ENCODE data around the gene ADPRS. TPM values are rescaled to one million over a fixed set of nuclear protein-coding genes. Genes with fewer than 3 reads are reported as not detected.

Gene ADPRS
- total RNA-seq, 1 donor from 2014 or later: 32.6 TPM

DNA sequence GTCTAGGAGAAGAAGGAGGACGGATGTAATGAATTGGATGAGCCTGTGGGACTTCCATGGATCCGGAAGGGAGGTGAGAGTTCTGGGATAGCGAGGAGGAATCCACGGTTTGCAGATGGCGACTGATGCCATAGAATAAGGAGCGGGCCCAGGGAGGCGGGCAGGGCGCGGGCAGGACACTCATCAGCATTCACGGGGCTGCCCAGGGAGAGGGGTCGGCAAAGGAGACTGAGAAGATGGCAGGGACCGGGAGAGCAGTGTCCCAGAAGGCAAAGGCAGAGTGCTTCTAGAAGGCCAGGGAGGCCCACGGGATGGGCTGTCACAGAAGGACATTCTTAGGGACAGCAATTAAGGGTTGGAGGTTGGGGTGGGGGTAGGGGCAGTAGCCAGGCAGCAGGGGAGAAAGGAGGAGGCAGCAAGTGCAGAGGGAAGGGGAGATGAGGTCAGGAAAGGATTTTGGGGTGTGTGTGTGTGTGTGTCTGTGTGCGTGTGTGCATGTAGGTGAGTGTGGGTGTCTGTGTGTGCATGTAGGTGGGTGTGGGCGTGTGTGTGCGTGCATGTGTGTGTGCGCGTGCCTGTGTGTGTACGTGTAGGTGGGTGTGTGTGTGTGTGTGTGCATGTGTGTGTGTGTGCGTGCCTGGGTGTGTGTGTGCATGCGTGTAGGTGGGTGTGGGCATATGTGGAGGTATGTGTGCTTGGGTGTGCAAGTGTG is 37.5 kb downstream of the ADPRS start:
- DNase-seq (ENCODE audit: low spot score in 2 of 2, unreplicated experiment in 2 of 2): no peak
- H3K27ac Mint-ChIP-seq: no peak overlapping the region
- H3K4me3 Mint-ChIP-seq: peak overlapping the region; percentile 50
- peaks cover 43% of the 10 kb centered on the region for H3K27me3 Mint-ChIP-seq (ENCODE audit: low read depth)
- H3K4me1 Mint-ChIP-seq: peaks cover 38% of the 10 kb centered on the region
- no peaks in the 10 kb centered on the region for H3K9me3 Mint-ChIP-seq
- TF ChIP-seq, protein P1, sequence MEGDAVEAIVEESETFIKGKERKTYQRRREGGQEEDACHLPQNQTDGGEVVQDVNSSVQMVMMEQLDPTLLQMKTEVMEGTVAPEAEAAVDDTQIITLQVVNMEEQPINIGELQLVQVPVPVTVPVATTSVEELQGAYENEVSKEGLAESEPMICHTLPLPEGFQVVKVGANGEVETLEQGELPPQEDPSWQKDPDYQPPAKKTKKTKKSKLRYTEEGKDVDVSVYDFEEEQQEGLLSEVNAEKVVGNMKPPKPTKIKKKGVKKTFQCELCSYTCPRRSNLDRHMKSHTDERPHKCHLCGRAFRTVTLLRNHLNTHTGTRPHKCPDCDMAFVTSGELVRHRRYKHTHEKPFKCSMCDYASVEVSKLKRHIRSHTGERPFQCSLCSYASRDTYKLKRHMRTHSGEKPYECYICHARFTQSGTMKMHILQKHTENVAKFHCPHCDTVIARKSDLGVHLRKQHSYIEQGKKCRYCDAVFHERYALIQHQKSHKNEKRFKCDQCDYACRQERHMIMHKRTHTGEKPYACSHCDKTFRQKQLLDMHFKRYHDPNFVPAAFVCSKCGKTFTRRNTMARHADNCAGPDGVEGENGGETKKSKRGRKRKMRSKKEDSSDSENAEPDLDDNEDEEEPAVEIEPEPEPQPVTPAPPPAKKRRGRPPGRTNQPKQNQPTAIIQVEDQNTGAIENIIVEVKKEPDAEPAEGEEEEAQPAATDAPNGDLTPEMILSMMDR (IDR thresholded peaks at IDR 0.05; ENCODE audit: unreplicated experiment): no peak
- H3K36me3 Mint-ChIP-seq: no peaks in the 10 kb centered on the region

DNA sequence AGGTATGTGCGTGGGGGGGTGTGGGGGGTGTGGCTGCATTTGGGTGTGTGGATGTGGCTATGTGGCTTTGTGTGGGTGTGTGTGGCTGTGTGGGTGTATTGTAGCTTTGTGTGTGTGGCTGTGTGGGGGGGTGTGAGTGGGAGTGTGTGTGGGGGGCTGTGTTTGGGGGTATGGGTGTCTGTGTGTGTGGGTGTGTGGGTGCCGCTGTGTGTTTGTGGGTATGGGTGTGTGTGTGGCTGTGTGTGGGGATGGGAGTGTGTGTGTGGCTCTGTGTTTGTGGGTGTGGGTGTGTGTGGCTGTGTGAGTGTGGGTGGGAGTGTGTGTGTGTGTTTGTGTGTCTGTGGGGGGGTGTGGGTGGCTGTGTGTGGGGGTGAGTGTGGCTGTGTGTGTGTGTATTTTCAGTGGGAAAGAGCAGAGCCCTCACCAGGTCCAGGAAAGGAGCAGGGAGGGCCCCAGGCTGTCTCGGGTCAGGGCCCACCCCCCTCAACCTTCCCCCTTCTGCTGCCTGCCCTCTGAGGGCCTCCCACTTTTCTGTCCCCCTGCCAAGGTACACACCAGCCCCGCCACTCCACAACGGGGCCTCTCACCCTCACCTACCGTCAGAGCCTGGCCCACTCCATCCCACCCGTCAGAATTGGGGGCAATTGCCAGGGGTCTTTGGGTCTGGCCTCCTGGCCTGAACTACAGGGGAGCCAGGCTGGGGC is 38.3 kb downstream of the ADPRS start:
- Mint-ChIP-seq H3K27me3 (ENCODE audit: low read depth) (peaks cover 43% of the 10 kb centered on the region), H3K27ac (no peak overlapping the region), H3K9me3 (no peaks in the 10 kb centered on the region), H3K36me3 (no peaks in the 10 kb centered on the region), H3K4me1 (peaks cover 38% of the 10 kb centered on the region), H3K4me3 (no peak overlapping the region)
- no peak for DNase-seq (ENCODE audit: low spot score in 2 of 2, unreplicated experiment in 2 of 2)
- TF ChIP-seq, protein P1 (IDR thresholded peaks at IDR 0.05; ENCODE audit: unreplicated experiment): no peak

DNA sequence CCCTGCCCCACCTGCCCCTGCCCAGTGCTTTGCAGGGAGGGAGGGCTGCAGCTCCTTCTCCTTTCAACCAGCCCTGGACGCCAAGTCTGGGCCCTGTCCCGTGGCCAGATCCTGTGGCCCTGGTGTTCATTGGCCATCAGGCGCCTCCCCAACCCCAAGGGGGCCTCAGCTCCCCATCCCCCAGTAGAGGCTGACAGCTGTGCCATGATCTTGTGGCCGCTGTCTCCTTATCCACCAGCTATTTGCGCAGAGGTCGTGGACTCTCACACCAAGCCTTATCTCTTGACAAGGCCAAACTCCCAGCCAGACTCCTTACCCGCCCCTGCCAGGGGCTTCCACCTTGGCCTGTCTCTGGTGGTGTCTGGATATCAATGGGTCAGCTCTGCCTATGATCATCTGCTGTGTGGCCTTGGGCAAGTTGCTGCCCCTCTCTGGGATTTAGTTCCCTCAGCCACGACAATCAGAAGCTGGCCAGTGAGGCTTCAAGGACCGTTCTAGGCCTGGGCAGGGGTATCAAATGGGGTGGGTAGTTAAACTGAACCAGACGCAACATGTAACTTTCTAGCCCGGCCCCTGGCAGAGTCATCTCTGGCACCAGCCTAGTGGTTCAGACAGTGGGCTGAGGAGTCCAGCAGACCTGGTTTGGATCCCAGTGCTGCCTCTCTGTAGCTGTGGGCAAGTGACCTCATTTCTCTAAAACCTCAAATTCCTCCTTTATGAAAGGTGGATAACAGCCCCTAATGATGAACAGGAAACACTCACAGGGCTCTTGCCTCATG is 39.6 kb downstream of the ADPRS start:
- Mint-ChIP-seq H3K27me3 (ENCODE audit: low read depth) (peaks cover 31% of the 10 kb centered on the region), H3K27ac (no peak overlapping the region), H3K4me3 (no peak overlapping the region), H3K36me3 (no peaks in the 10 kb centered on the region), H3K4me1 (peaks cover 29% of the 10 kb centered on the region), H3K9me3 (no peaks in the 10 kb centered on the region)
- TF ChIP-seq, protein P1 (IDR thresholded peaks at IDR 0.05; ENCODE audit: unreplicated experiment): no peak
- DNase-seq (ENCODE audit: low spot score in 2 of 2, unreplicated experiment in 2 of 2): no peak

DNA sequence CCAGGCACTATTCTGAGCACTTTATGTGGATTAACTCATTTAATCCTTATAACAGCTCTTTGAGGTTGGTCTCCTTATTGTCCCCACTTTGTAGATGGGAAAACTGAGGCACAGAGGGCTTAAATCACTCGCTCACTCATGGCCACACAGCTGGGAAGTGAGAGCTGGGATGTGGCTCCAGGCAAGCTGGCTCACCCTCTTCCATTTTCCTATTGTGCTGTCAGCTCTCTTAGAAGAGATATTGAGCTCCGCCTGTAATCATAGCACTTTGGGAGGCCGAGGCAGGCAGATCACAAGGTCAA is 40.2 kb downstream of the ADPRS start:
- H3K27ac Mint-ChIP-seq: no peak overlapping the region
- H3K4me3 Mint-ChIP-seq: no peak overlapping the region
- no peaks in the 10 kb centered on the region for H3K36me3 Mint-ChIP-seq
- TF ChIP-seq, protein P1 (IDR thresholded peaks at IDR 0.05; ENCODE audit: unreplicated experiment): no peak
- no peak for DNase-seq (ENCODE audit: low spot score in 2 of 2, unreplicated experiment in 2 of 2)
- H3K27me3 Mint-ChIP-seq (ENCODE audit: low read depth): peaks cover 25% of the 10 kb centered on the region
- no peaks in the 10 kb centered on the region for H3K9me3 Mint-ChIP-seq
- peaks cover 30% of the 10 kb centered on the region for H3K4me1 Mint-ChIP-seq

DNA sequence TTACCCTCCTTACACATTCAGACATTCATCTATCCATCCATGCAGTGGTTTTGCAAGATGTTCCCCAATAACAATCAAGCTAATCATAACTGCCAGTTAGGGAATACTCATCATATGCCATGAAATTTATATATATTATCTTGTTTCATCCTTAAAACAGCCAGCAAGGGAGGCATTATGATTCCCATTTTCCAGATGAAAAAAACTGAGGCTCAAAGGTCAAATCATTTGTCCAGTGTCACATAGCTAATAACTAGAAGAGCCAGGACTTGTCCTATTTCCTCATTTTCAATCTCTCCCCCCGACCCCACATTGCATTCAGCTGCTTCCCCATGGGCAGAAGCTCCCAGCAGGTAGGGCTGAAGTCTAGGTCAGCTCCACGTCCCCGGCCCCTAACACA is 43.3 kb downstream of the ADPRS start:
- Mint-ChIP-seq H3K27me3 (ENCODE audit: low read depth) (peaks cover 5% of the 10 kb centered on the region), H3K36me3 (no peaks in the 10 kb centered on the region), H3K9me3 (no peaks in the 10 kb centered on the region), H3K4me1 (peaks cover 25% of the 10 kb centered on the region), H3K27ac (no peak overlapping the region), H3K4me3 (no peak overlapping the region)
- TF ChIP-seq, protein P1 (IDR thresholded peaks at IDR 0.05; ENCODE audit: unreplicated experiment): no peak
- DNase-seq (ENCODE audit: low spot score in 2 of 2, unreplicated experiment in 2 of 2): no peak
